MCF 10A (cell line): ENCODE measurements around the gene TNNT1. TPM values are rescaled to one million over a fixed set of nuclear protein-coding genes. Genes with fewer than 3 reads are reported as not detected.

Source experiments
- BruUV-seq: library from RNA; stranded (reverse); fragments of 400-500 nt; replicated peaks from 2 replicates; lab custom pipeline; 2021; lab: Mats Ljungman, UMichigan
- CTCF ChIA-PET: fragments of 300-600 bp; sonication (Branson Sonifier 250); formaldehyde crosslinking; extraction: SDS; loops from one replicate; lab custom pipeline; 2021; ENCODE audit warnings: antibody characterized with exemption, inconsistent platforms; lab: Yijun Ruan, JAX
- POLR2A ChIA-PET: fragments of 300-600, 350-650 bp; sonication (Branson Sonifier 250); formaldehyde crosslinking; extraction: SDS; loops from one replicate; lab custom pipeline; 2020; ENCODE audit warnings: antibody characterized with exemption, inconsistent platforms; lab: Yijun Ruan, JAX
- DNase-seq: peaks from one replicate; pipeline ENCODE4 v3.0.0-alpha.2; 2018; ENCODE audit not compliant: unreplicated experiment
- H3K27ac Mint-ChIP-seq: one replicate; pipeline ENCODE4 v1.8.0; 2022; ENCODE audit warnings: mild to moderate bottlenecking, low read depth, mixed read lengths; ENCODE audit not compliant: unreplicated experiment
- H3K27me3 Mint-ChIP-seq: one replicate; pipeline ENCODE4 v1.8.0; 2022; ENCODE audit warnings: mixed read lengths; ENCODE audit not compliant: insufficient read depth, unreplicated experiment
- H3K36me3 Mint-ChIP-seq: one replicate; pipeline ENCODE4 v1.8.0; 2022; ENCODE audit warnings: mild to moderate bottlenecking, moderate library complexity, mixed read lengths; ENCODE audit not compliant: insufficient read depth, unreplicated experiment
- H3K4me1 Mint-ChIP-seq: one replicate; pipeline ENCODE4 v1.8.0; 2022; ENCODE audit warnings: mixed read lengths; ENCODE audit not compliant: insufficient read depth, unreplicated experiment
- H3K4me3 Mint-ChIP-seq: one replicate; pipeline ENCODE4 v1.8.0; 2022; ENCODE audit warnings: mild to moderate bottlenecking, moderate library complexity, mixed read lengths; ENCODE audit not compliant: unreplicated experiment
- H3K9me3 Mint-ChIP-seq: one replicate; pipeline ENCODE4 v1.8.0; 2022; ENCODE audit warnings: mixed read lengths; ENCODE audit not compliant: unreplicated experiment
- intact Hi-C: fragments of 100-400 bp; cut with micrococcal nuclease; formaldehyde crosslinking; loops from 2 replicates; pipeline ENCODE4 v1.14.1; 2022
- total RNA-seq: library from RNA; stranded (reverse); gene quantifications from 2 replicates; pipeline ENCODE4 v1.2.3, GENCODE V29; 2022
- TF ChIP-seq, protein P1 (sequence below): fragments of 200-600 bp; IDR thresholded peaks from one replicate; pipeline ENCODE4 v1.8.0; 2022; ENCODE audit warnings: antibody characterized with exemption, mild to moderate bottlenecking; ENCODE audit not compliant: unreplicated experiment

Gene TNNT1
- total RNA-seq, 1 experiment from 2014 or later, result 32.3 TPM

- no peak for DNase-seq
- H3K27ac Mint-ChIP-seq, result no peak overlapping the region
- peaks cover 10% of the 10 kb centered on the region for H3K4me1 Mint-ChIP-seq
- BruUV-seq, result no TSS peak
- H3K36me3 Mint-ChIP-seq, result peaks cover 17% of the 10 kb centered on the region
- intact Hi-C loops, result no loop called here
- no peaks in the 10 kb centered on the region for H3K9me3 Mint-ChIP-seq
- ChIA-PET POLR2A (interaction anchor here (0.6 kb wide), 1 partner anchor 11 kb away, joined by 3 read pairs; no protein-coding TSS in a partner anchor), CTCF (interaction anchor here (0.7 to 3.2 kb wide), 4 partner anchors 17 to 435 kb away, joined by 3 to 36 read pairs (median 5); no protein-coding TSS in a partner anchor)
- no peaks in the 10 kb centered on the region for H3K27me3 Mint-ChIP-seq
- TF ChIP-seq, protein P1, sequence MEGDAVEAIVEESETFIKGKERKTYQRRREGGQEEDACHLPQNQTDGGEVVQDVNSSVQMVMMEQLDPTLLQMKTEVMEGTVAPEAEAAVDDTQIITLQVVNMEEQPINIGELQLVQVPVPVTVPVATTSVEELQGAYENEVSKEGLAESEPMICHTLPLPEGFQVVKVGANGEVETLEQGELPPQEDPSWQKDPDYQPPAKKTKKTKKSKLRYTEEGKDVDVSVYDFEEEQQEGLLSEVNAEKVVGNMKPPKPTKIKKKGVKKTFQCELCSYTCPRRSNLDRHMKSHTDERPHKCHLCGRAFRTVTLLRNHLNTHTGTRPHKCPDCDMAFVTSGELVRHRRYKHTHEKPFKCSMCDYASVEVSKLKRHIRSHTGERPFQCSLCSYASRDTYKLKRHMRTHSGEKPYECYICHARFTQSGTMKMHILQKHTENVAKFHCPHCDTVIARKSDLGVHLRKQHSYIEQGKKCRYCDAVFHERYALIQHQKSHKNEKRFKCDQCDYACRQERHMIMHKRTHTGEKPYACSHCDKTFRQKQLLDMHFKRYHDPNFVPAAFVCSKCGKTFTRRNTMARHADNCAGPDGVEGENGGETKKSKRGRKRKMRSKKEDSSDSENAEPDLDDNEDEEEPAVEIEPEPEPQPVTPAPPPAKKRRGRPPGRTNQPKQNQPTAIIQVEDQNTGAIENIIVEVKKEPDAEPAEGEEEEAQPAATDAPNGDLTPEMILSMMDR, result no peak
- H3K4me3 Mint-ChIP-seq, result no peak overlapping the region
Observed at GRCh38 chr19:55086730-55087541, 62.1 kb downstream of the TNNT1 start.

- H3K27ac Mint-ChIP-seq, result no peak overlapping the region
- TF ChIP-seq, protein P1, result no peak
- no peaks in the 10 kb centered on the region for H3K27me3 Mint-ChIP-seq
- DNase-seq, result no peak
- no peak overlapping the region for H3K4me3 Mint-ChIP-seq
- no TSS peak for BruUV-seq
- H3K9me3 Mint-ChIP-seq, result no peaks in the 10 kb centered on the region
- intact Hi-C loops, result no loop called here
- peaks cover 10% of the 10 kb centered on the region for H3K4me1 Mint-ChIP-seq
- peaks cover 17% of the 10 kb centered on the region for H3K36me3 Mint-ChIP-seq
- ChIA-PET CTCF (interaction anchor here (0.6 to 1.4 kb wide), 4 partner anchors 8 to 991 kb away, joined by 3 to 4 read pairs (median 3); no protein-coding TSS in a partner anchor), POLR2A (interaction anchor here (0.6 kb wide), 1 partner anchor 12 kb away, joined by 3 read pairs; no protein-coding TSS in a partner anchor)
Observed at GRCh38 chr19:55085923-55086715, 62.9 kb downstream of the TNNT1 start.

DNA sequence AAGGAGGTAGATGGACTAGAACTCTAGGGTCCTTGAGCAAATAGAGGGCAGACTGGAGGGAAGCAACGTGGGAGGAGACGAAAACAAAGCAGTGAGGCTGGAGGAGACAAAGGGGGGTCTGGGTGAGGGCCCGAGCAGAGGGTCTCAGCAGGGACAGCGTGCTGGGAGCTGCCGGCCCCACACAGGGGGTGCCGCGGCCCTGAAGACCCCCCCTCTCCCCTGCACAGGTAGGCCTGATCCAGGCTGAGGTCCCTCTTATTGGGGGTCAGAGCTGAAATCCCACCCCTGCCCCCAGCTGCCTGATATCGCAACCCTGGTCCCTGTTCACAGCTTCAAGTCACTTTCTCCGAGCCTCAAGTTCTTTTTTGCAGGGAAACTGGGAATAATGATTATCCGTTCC lies 64.6 kb downstream of the TNNT1 start:
- TF ChIP-seq, protein P1, result no peak
- Mint-ChIP-seq H3K27ac (no peak overlapping the region), H3K4me1 (peaks cover 17% of the 10 kb centered on the region), H3K4me3 (no peak overlapping the region), H3K27me3 (no peaks in the 10 kb centered on the region), H3K9me3 (no peaks in the 10 kb centered on the region), H3K36me3 (peaks cover 13% of the 10 kb centered on the region)
- BruUV-seq, result no TSS peak
- intact Hi-C loops, result no loop called here
- CTCF ChIA-PET, result interaction anchor here (0.7 kb wide), 1 partner anchor 1532 kb away, joined by 4 read pairs; no protein-coding TSS in a partner anchor
- POLR2A ChIA-PET, result interaction anchor here (0.7 kb wide), 1 partner anchor 198 kb away, joined by 6 read pairs; no protein-coding TSS in a partner anchor
- DNase-seq, result no peak
